Sigmoid colon (tissue), 3 donors: ENCODE results near the gene KAT2B.

Experiments used
- CTCF ChIP-seq, 4 experiments: fragments of 450-650 bp in 3 of 4; fragments of 200-600 bp in 1 of 4; IDR thresholded peaks; one replicate each; pipeline ENCODE4 v1.5.1; 2016 to 2019; ENCODE audit warnings: antibody characterized with exemption in 4 of 4, mild to moderate bottlenecking in 3 of 4, moderate library complexity in 2 of 4
- POLR2A ChIP-seq, 2 donors: fragments of 450-650 bp; IDR thresholded peaks; one replicate each; pipeline ENCODE4 v1.6.1; 2016; ENCODE audit warnings: antibody characterized with exemption in 2 of 2, mild to moderate bottlenecking in 2 of 2, moderate library complexity in 2 of 2

- TF ChIP-seq CTCF (IDR thresholded peaks at IDR 0.05), result no peak
- no peak for TF ChIP-seq POLR2A (IDR thresholded peaks at IDR 0.05)
Measured at GRCh38 chr3:19997502-19997901, 42.7 kb upstream of the KAT2B start.
